Skeletal muscle tissue (tissue), 5 donors: Measurements from ENCODE around the gene ST6GALNAC1. TPM values are rescaled to one million over a fixed set of nuclear protein-coding genes. Genes with fewer than 3 reads are reported as not detected.

ENCODE experiments used
- H3K27ac ChIP-seq: one replicate; pipeline ENCODE4 v1.7.0; 2013; ENCODE audit warnings: mild to moderate bottlenecking, low read depth, low read length, inconsistent platforms
- H3K27me3 ChIP-seq, 3 donors: one replicate each; pipeline ENCODE4 v1.7.0; 2013; ENCODE audit warnings: low read length in 3 of 3; ENCODE audit not compliant: control insufficient read depth in 3 of 3, insufficient read depth in 3 of 3
- H3K36me3 ChIP-seq, 3 donors: one replicate each; pipeline ENCODE4 v1.7.0; 2013; ENCODE audit warnings: low read length in 3 of 3; ENCODE audit not compliant: control insufficient read depth in 3 of 3, insufficient read depth in 3 of 3
- H3K4me1 ChIP-seq, 3 donors: one replicate each; pipeline ENCODE4 v1.7.0; 2013; ENCODE audit warnings: low read length in 3 of 3, mild to moderate bottlenecking in 3 of 3; ENCODE audit not compliant: control insufficient read depth in 3 of 3, insufficient read depth in 3 of 3
- H3K4me3 ChIP-seq, 3 donors: one replicate each; pipeline ENCODE4 v1.7.0; 2013; ENCODE audit warnings: low read length in 3 of 3
- H3K9ac ChIP-seq, 3 donors: one replicate each; pipeline ENCODE4 v1.7.0; 2013; ENCODE audit warnings: low read length in 3 of 3, mild to moderate bottlenecking in 3 of 3, moderate library complexity in 2 of 3, low read depth in 1 of 3
- H3K9me3 ChIP-seq, 3 donors: one replicate each; pipeline ENCODE4 v1.7.0; 2013; ENCODE audit warnings: low read length in 3 of 3; ENCODE audit not compliant: control insufficient read depth in 3 of 3
- small RNA-seq: library from RNA; depleted of rRNA; stranded (forward); fragments of <200 nt; gene quantifications from one replicate; pipeline ENCODE3, GENCODE V24; 2014
- total RNA-seq: library from RNA; depleted of rRNA; stranded (reverse); fragments of >200 nt; gene quantifications from one replicate; pipeline ENCODE4 v1.2.3, GENCODE V29; 2014
- donor health status: Osteomylitis.

The ST6GALNAC1 gene
- total RNA-seq, 1 donor from 2014 or later, result not detected

GRCh38 chr17:76575570-76575969 is 68.0 kb downstream of the ST6GALNAC1 start:
- H3K9ac ChIP-seq, result no peak overlapping the region

More at GRCh38 chr17:76575570-76575969, 68.0 kb downstream of the ST6GALNAC1 start:
- Histone ChIP-seq H3K4me1 (peaks cover 0 to 4% (median 0%) of the 10 kb centered on the region in 3 donors), H3K27ac (no peak overlapping the region), H3K36me3 (no peaks in the 10 kb centered on the region), H3K27me3 (no peaks in the 10 kb centered on the region), H3K4me3 (no peak overlapping the region), H3K9me3 (no peaks in the 10 kb centered on the region)

Small RNAs within 50 kb of the gene (small RNA-seq; reads per million reads assigned to genes)
- gene AC015802.2, result not detected
- not detected for gene RNU6-227P

Other genes with a start within 250 kb of the ST6GALNAC1 start
- 20.9 TPM for gene UBE2O, start 190.6 kb downstream of the ST6GALNAC1 start, total RNA-seq
- not detected for gene AANAT, start 176.2 kb downstream of the ST6GALNAC1 start, total RNA-seq
- gene RHBDF2, start 142.3 kb downstream of the ST6GALNAC1 start, total RNA-seq, result 3.7 TPM
- gene CYGB, start 106.0 kb downstream of the ST6GALNAC1 start, total RNA-seq, result 8.9 TPM
- 0.52 TPM for gene PRCD, start 103.7 kb downstream of the ST6GALNAC1 start, total RNA-seq
- 2.6 TPM for gene ST6GALNAC2, start 57.9 kb downstream of the ST6GALNAC1 start, total RNA-seq
- 75.7 TPM for gene MXRA7, start 67.2 kb upstream of the ST6GALNAC1 start, total RNA-seq
- 6.8 TPM for gene JMJD6, start 82.8 kb upstream of the ST6GALNAC1 start, total RNA-seq
- 19.3 TPM for gene METTL23, start 83.1 kb upstream of the ST6GALNAC1 start, total RNA-seq
- gene SRSF2, start 93.6 kb upstream of the ST6GALNAC1 start, total RNA-seq, result 52.2 TPM
- gene MFSD11, start 94.4 kb upstream of the ST6GALNAC1 start, total RNA-seq, result 76.7 TPM
- not detected for gene MGAT5B, start 224.6 kb upstream of the ST6GALNAC1 start, total RNA-seq